Renal cortical epithelial cell (primary cell): Measurements from ENCODE around the gene ZNF396. TPM values are rescaled to one million over a fixed set of nuclear protein-coding genes. Genes with fewer than 3 reads are reported as not detected.

ENCODE experiments used
- DNase-seq: peaks from one replicate; pipeline ENCODE4 v3.0.0-alpha.2; 2011; ENCODE audit warnings: low read depth
- total RNA-seq: library from RNA; depleted of rRNA; stranded (reverse); fragments of >200 nt; gene quantifications from 2 replicates; pipeline ENCODE4 v1.2.3, GENCODE V29; 2014

ZNF396 gene
- total RNA-seq, 1 donor from 2014 or later: 6.0 TPM

DNA sequence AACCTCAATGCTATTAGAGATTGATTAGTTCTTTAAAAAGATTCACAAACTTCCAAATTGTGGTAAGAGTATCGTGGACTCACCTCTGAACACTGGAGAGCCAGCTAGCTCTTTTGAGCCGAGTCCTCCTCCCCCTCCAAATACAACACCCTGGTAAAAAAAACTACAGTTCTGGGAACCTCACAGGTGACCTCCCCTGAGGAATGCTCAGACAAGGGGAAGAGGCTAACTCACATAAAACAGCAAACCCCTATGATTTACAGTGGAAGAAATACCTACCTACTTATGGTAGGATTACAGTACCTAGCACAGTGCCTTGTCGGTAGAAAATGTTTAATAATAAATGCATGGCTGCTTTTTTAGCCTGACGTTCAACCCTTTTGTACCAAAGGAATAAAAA is 41.3 kb downstream of the ZNF396 start:
- DNase-seq: no peak

DNA sequence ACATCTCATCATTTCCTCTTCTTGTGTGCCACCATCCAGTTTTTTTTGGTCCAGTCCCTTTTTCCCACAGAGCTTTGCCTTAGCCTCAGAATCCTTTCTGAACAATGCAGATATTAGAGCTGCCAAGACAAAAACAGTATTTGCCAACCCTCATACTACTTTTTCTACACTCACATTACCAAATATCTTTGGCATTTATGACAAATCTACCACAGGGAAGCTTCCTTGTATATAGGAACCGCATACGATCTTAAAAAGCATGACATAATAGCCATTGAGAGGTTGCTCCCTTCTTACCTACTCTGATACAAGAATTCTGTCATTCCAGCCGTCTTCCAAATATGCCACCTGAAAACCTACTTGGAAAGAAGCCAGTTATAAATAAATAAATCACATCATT is 42.3 kb downstream of the ZNF396 start:
- no peak for DNase-seq

DNA sequence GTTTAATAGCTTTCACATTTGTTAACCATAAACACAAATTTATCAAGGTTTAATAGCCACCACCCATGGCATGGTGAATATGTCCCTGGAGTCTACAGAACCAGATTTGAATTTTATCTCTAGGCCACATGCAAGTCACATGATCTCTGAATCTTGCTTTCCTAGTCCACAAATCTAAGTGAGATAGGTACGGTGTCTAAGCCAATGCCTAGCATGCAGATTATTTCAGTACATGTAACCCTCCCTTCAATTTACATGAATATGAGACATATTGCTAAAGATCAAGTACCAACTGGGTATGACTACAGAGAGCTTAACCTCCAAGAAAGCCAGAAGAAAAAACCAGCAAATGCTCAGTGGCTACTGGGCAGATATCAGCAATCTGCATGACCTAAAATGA is 42.9 kb downstream of the ZNF396 start:
- no peak for DNase-seq

DNA sequence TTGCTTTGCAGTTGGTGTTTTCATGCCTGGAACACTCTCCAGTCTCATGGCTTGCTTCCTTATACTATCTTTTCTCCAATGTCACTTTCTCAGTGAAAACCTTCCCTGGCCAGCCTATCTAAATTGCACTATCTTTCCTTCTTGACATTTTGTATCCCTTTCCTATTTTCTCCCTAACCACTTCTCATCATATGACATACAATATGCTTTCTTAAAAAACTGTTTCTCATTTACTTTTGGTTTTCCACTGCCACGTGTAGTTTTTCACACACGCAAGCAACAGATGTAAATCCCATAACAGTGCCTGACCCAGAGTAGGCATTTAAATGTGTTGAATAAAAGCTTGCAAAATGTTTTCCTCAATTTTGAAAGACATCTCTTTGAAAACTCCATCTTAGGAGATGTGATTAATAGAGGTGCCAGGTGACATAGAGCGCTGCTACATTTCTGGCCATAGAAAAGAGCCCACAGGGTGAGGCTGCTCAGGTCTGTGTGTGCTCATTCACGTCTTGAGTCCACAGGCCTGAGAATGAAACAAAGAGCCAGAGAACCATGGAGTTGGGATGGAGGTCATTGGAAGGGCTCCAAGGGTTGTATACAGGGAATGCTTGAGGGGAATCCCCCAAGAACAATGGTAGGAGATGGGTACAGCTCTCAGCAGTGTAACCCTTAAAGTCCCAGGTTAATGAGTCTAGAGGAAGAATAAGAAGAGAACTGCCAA is 45.6 kb downstream of the ZNF396 start:
- DNase-seq: no peak

DNA sequence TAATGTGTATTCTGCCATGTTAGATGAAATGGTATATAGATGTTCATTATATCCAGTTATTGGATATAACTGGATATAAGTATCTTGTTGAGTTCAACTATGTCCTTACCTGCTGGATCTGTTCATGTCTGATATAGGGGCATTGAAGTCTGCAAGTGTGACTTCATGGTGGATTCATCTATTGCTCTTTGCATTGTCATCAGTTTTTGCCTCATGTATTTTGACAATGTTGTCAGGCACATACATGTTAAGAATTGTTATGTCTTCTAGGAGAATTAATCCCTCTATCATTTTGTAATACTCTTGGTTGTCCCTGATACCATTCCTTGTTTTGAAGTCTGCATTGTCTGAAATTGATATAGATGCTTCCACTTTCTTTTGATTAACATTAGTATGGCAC is 48.3 kb downstream of the ZNF396 start:
- no peak for DNase-seq

DNA sequence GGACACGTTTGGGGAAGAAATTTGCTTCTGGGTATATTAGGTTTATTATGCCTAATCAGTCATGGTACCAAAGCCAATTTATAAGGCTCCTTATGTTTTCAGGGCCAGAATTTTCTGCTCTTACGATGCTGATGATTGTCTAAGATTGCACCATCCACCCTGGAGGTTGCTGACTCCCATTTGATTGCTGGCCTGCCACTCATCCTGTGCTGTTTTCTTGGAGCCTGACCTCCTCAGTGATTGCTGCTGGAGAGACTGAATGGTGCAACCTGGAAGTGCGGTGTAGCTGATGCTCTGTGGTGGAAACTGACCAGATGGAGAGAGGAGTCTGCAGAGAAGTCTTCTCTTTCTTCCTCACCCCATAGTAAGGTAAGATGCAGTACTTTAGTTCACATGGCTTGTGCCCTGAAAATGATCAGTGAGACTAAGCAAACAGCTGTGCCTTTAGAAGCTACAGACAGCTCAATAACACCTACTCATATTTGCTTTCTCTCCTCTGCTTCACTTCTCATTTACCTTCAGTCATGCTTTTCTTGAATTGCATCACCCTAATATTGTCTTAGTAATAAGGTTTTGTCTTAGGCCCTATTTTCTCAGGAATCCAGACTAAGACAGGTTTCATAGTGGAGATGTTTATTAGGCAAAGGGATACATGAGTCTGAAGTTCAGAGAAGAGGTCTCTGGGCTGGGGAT is 50.3 kb downstream of the ZNF396 start:
- DNase-seq: no peak

DNA sequence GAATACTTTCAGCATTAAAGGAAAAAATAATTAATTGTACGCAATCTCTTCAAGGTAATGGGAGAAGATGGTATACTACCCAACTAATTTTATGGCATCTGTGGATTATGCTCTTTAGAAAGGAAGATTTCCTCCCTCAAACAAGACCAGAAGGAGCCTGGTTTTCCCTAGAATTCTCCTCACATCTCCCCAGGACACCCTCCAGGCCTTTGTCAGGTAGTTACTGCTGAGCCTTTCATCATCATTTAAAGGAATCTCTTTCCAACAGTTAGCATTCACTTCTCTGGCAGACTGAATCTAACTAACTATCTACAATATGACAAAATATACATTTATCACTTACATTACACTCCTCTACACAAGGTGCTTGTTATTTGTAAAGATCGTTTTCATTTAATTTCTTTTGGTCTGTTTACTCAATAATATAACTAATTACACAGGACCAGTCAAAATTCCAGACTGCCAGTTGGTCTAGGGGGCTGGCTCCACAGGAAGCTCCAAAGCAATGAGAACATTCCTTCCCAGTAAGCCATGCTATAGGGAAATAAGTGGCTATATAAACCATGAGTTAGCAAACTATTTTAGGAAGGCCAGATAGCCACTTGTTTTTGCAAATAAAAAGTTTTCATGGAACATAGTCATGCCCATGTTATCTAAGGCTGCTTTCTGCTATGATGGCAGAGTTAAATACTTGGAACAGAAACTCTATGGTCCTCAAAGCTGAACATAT is 52.0 kb downstream of the ZNF396 start:
- no peak for DNase-seq

DNA sequence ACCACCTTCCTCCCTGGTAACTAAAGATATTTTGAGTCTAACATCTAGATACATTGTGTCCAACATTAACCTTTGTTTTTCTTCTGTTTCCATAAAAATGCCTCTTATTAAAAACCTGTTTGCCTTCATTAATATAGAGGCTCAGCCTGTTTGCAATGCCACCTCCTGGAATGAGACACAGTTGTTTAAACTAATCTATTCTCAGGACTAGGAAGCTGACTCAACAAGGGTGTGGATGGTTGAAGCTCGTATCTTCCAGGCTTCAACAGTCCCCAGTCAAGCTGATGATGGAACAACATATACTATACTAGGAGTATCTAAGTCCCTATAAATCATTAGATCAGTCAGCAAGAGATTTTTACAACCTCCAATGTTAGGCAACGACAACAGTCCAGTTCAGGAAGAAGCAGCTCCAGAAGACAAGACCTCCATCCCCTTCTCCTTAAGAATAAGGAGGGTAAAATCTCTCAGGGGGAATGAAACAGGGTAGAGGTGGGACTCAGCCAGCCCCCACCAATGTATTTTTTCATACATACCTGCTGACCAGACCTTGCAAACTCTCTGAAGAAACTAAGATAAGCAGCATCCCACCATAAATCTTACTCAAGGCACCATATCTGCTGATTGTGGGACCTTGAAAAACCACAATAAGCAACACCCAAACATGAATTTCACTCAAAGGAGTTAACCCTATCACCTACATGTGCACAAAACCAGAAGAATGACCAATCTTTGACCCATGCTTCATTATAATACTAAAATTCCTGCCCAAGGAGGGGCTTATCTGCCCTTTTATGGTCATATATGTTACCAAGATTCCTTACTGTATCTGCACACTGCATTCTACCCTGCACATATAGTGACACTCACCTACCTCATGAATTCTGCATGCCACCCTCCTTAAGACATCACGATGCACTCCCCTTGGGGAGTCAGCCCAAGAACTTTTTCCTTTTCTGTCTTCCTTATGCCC is 54.4 kb downstream of the ZNF396 start:
- peak; percentile 21 for DNase-seq

Other genes with a start within 250 kb of the ZNF396 start
- 13.9 and 24.5 TPM in 2 replicates for gene ZNF397, start 136.3 kb downstream of the ZNF396 start, total RNA-seq
- 15.6 and 24.0 TPM in 2 replicates for gene ZSCAN30, start 87.1 kb downstream of the ZNF396 start, total RNA-seq
- gene ZNF24, start 32.9 kb downstream of the ZNF396 start, total RNA-seq: 54.0 and 55.5 TPM in 2 replicates
- gene INO80C, start 120.6 kb upstream of the ZNF396 start, total RNA-seq: 4.7 and 6.2 TPM in 2 replicates
- gene GALNT1, start 204.4 kb upstream of the ZNF396 start, total RNA-seq: 123 and 149 TPM in 2 replicates